HG03196 (cell line): ENCODE results near the gene ZNF18.
"Not testable (repeated sequence)": the region's sequence is repeated elsewhere in the genome, so short reads cannot be mapped to it uniquely, and the experiment has no call there.

ENCODE experiments used
- ATAC-seq: cut with Tn5 transposase; IDR thresholded peaks from one replicate; pipeline ENCODE4 v1.9.1; 2021; ENCODE audit not compliant: unreplicated experiment

ZNF18 gene

DNA sequence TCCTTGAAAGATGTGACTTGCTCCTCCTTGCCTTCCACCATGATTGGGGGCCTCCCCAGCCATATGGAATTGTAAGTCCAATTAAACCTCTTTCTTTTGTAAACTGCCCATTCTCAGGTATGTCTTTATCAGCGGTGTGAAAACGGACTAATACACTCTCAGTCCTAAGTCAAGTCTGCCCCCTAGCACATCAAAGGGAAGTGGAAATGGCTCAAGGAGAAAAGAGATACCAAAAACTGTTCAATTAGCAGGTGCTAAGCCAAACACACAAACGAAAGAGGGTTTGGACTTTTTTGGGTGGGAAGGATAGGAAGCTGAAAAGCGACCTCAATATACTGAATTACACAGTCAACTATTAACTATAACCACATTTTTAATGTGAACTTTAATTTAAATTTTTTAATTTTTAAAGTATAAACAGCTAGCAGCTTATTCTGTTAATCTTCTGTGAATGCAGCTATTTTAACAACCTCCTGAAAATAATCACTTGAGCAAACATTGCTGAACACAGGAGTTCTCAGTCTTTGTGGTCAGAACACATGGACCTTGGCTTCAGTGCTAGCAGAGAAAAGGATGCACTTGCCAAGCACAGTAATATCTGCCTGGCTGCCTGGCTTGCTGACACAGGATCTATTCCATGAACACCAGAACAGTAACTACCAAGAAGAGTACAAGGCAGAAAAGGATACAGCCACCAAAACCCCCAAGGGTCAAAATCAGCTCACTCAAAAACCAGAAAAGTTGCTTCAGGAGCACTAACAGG, 10.9 kb downstream of the ZNF18 start:
- ATAC-seq = no peak

DNA sequence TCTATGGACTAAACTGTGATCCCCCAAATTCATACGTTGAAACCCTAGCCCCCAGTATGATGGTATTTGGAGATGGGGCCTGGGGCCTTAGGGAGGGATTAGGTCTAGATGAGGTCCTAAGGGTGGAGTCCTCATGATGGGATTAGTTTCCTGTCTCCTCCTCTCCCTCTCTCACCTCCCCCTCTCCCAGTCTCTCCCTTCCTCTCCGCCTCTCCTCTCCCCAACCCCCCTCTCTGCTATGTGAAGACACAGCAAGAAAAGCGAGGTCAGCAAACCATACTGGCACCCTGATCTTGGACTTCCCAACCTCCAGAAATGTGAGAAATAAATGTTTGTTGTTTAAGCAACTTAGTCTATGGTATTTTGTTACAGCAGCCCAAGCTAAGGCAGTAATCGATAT, 15.4 kb downstream of the ZNF18 start:
- no peak for ATAC-seq

DNA sequence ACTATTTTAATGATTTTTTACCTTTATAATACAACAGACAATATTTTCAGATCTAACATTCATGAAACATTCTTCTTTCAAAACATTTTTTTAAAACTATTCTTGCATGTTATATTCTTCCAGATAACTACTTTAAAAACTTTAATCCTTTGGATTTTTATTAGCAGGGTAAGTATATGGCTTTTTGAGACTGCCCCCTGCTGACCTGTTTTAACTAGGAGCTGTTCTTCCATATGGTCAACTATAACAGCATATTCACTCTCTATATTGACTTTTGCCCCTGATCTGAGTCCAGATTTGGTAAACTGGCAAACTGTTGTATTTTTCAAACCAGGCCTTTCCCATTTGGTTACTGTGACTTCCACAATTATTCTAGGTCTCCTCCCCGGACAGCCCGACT, 16.5 kb downstream of the ZNF18 start:
- no peak for ATAC-seq

DNA sequence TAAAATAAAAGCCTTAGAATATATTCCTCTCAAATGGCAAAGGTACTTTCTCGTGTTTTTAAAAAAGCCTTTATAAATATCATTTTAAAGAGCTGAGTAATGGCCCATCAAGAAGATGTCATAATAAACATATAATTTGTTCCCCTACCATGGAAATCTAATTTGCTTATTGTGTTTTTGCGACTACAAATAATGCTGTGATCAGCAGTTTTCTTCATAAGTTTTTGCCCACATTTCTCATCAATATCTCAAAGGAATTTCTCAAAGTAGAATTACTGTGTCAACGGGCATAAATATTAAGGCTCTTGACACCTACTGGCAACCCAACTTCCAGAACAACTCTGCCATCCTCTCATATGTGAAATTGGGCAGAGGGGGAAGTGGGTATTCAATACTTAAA, 17.5 kb downstream of the ZNF18 start:
- ATAC-seq = no peak

DNA sequence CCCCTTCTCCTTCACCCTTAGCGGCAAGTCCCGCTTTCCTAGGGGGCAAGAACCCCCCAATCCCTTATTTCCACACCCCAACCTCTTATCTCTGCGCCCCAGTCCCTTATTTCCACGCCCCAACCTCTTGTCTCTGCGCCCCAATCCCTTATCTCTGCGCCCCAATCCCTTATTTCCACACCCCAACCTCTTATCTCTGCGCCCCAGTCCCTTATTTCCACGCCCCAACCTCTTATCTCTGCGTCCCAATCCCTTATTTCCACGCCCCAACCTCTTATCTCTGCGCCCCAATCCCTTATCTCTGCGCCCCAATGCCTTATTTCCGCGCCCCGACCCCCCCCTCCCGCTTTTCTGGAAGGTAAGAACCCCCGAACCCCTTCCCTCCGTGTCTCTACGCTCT, 24.5 kb downstream of the ZNF18 start:
- not testable (repeated sequence) for ATAC-seq

DNA sequence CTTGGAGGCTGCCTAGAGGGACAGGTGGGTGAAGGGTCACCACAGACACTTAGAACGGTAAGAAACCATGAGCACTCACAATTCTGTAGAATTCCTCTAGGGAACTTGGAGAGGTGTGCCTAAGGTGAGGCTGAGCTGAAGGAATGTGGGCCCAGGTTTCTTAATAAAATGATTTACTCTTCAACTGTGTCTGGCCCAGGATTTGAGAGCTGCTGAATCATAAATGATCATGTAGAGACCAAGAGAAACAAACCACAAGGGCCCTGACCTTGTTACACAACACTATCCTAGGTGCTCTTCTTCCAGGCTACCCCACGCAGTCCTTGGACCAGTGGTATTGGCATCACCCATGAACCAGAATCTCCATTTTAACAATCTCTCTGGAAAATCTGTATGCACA, 27.7 kb downstream of the ZNF18 start:
- no peak for ATAC-seq

DNA sequence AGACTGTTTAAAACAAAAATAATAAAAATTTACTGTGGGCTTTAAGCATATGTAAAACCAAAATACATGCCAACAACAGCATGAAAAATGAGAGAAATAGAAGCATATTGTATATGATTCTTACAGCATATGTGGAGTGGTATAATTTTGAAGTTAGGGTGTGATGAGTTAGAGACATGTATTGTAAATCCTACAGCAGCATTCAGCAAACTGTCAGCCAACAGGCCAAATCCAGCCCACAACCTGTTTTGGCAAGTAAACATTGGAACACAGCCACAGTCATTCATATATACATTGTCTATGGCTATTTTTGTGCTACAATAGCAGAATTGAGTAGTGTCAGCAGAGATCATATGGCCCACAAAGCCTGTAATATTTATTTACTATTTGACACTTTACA, 42.3 kb downstream of the ZNF18 start:
- ATAC-seq = no peak

DNA sequence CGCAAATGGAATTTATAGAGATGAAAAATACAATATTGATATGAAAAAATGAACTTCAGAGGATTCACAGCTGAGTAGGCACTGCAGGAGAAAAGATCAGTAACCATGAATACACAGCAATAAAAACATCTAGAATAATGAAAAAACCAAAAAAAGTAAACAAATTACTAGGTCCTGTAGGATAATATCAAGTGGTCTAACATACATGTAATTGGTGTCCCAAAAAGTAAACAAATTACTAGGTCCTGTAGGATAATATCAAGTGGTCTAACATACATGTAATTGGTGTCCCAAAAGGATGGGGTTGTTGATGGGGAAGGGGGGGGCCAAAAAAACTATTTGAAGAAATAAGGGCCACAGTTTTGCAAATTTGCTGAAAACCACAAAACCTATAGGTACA, 43.4 kb downstream of the ZNF18 start:
- ATAC-seq = no peak

DNA sequence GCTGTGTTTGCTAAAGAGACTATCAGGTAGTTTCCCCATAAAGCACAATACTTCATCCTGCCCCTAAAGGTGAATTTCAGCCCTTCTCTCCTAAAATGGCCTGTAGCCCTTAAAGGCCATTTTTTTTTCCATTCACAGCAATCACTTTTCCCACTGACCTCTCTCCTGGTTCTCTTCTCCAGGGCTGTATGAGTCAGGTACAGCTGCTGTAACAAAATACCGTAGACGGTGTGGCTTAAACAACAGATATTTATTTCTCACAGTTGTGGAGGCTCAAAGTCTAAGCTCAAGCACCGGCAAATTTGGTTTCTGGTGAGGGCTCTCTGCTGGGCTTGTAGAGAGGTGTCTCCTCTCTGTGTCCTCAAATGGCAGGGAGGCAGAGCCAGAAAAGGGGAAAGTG, 44.7 kb downstream of the ZNF18 start:
- no peak for ATAC-seq

DNA sequence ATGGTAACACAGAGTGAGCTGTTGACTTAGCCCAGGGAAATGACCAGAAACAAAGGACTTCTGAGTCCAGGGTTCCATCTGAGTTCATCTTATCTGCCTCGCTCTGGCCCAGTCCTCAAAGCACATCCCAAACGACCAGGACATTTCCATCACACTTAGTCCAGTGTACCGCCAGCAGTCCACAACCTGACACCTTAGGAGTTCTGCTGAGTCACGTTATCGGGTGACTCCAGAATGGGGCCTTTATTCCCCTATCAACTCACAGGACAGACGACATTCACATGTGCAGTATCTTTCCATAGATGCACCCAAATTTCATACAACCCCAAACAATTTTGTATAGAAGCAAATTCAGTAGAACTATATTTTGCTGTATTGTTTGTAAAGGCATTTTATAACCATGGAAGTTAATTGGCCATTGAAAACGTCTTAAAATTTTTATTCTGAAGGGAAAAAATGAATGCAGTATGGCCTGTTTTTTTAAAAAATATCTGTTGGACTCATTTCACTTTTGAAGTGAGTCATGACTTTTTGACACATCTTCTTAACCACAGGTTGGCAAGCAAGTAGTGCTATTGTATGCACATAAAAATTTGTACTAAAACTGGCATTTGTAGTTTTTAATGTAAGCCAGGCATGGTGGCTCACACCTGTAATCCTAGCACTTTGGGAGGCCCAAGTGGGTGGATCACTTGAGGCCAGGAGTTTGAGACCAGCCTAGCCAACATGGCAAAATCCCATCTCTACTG, 46.3 kb downstream of the ZNF18 start:
- ATAC-seq = no peak

DNA sequence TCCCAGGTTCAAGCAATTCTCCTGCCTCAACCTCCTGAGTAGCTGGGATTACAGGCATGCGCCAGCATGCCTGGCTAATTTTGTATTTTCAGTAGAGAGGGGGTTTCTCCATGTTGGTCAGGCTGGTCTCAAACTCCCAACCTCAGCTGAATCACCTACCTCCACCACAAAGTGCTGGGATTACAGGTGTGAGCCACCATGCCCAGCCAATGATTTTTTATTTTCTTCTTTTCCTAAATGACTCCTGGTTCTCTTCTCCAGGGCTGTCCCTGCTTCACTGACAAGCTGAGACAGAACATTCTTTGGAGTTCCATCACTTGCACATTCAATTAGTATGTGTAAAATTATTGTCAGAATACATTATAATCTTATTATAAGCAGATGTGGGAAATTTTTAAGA, 47.7 kb downstream of the ZNF18 start:
- not testable (repeated sequence) for ATAC-seq

DNA sequence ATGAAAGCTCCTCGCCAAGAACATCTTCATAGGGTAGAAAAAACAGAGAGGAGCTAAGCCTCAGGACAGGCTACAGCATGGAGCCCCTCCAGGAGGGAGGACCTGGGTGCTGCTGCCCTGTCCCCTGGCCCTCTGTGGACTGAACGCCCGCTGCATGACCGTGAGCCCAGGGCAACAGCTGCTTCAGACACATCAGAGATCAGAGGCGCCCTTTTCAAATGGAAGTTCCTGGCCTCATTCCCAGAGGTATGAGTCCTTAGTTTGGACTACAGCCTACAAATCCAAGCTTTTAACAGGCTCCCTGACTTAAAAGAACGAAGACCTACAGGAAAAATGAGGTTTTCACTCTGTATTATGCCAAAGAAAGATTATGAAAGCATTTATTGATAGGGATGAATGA, 48.5 kb downstream of the ZNF18 start:
- ATAC-seq = no peak

DNA sequence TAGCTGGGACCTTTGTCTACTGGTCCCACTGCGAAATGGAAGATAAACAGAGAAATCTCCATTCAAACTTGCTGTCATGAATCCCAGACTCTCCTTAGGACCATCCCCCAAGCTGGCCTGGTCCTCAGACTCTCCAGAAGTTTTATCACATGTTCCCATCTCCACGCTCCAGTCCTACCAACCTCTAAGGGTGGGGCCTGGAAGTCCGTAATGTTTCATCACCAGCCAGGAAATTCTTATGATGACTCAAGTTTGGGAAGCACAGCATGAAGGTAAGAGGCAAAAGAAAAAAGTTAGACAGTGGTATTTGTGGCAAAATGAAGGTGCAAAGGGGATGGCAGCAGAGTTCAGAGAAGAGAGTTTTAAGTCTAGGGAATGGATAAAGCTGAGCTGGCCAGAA, 52.7 kb downstream of the ZNF18 start:
- no peak for ATAC-seq

DNA sequence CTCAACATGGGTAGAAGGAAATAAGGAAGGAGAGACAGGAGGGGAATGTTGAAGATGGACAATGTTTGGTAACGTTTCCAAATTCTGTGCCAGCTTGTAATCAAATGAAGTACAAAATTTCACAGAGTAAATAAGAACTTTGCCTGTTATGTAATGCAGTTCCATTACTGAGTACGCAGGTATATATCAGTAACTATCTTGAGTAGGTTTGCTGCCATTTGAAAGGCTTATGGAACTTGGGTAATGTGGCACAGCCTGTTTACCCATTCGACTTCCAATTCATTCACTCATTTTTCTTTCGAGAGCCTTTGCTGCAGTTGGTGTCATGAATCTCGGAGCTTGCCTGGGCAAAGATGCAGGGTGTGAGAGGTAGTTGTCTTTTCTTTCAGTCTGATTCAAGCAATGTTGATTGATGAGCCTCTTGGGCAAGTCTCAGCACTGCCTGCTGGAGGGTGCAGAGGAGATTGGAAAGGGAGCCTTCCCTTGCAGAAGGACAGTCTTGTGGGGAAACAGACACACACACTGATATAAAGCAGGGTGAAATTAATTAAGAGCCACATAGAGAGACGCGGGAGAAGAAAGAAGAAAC, 53.4 kb downstream of the ZNF18 start:
- no peak for ATAC-seq

DNA sequence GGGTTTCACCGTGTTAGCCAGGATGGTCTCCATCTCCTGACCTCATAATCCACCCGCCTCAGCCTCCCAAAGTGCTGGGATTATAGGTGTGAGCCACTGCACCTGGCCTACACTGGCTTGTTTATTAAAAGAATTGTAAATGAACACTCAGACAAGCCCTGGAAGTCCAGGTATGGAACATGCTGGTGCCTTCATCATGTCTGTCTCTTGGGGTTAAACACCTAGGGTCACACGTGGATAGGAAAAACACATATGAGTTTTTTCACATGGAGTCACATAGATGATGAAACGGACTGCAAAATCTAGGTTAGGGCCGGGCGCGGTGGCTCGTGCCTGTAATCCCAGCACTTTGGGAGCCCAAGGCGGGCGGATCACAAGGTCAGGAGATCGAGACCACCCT, 54.2 kb downstream of the ZNF18 start:
- ATAC-seq = not testable (repeated sequence)

DNA sequence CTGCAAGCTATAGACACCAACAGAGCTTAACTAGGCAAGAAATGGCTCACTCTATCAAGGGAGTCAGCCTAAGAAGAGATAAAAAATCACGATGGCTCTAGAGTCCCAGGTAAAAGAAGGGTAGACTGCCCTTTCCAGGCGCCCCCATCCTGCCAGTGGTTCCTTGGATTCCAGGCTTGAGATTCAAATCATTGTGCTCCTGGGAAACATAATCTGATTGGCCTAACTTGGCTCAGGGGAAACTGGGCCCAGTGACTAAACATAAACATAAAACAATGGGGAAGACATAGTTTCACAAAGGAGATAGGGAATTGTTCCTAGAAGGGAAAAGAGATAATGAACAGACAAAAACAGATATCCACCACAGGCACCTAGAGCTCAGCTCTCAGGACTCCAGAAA, 56.4 kb downstream of the ZNF18 start:
- no peak for ATAC-seq

DNA sequence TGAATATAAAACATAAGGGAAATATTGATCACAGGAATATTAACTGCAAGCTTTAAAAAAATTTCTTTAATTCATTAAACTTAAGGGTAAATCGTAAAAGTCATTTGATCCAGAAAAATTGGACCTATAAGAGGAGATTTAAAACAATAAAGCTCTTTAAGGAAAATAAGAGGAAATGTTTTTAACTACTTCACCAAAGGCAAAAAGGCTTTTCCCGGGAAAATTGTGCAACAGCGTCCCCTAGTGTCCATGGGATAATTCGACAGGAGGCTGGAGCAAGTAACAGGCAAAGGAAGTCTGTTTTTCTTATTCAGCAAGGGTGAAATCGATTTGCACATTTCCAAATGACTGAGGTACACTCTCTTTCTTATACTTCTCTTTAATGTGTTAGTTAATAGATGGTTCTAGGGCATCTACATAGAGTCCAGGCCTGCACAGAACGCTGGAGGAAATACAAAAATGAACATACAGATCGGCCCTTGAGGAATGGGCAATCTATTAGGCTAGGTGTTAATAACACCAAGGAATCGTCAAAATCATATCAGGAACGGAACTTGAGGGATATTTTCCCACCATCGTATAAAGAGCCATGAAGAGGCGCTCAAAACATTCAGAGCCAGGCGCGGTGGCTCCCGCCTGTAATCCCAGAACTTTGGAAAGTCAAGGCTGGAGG, 61.4 kb downstream of the ZNF18 start:
- no peak for ATAC-seq

DNA sequence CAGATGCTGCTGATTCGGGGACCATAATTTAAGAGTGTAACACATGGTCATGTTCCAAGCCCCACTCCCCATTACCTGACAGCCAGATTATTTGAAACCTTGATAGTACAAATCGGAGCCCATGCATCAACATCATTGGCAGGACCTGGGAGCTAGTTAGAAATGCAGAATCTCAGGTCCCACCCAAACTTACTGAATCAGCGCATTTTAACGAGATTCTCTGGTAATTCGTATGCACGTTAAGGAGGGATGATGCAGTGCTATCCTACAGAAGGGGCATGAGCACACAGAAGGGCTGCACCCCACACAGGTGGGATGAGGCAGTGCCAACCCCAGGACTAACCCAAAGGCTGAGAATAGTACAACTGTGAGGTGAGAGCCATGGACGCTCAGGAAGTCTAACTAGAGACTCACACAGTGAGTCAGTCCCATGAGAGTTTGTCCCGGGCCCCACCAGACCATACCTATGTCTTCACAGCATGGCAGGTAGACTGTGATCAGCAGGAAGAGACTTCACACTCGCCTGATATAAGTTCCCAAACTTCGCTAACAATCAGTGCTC, 64.9 kb downstream of the ZNF18 start:
- ATAC-seq = no peak

DNA sequence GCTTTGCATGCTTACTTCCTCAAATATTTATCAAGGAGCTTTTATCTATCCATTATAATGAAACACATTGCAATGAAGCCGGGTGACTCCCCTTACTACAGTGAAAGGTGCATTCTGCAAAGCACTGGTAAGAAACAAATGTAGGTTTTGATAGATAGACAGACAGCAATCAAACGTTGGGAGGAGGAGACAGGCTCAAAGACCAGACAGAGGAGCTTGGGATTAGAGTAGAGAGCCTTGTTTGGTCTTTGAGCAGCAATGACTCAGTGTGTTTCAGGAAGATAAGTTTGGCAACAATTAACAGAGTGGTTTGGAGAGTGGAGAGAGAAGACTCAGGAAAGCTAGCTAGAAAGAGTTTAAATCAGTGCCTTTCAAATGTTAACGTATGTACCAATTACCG, 68.8 kb downstream of the ZNF18 start:
- ATAC-seq = no peak
